Adrenal gland (tissue), 12 donors: Measurements from ENCODE around the gene DLG4. TPM values are rescaled to one million over a fixed set of nuclear protein-coding genes. Genes with fewer than 3 reads are reported as not detected.

ENCODE experiments used
- DNase-seq, 7 donors: peaks; one replicate each; pipeline ENCODE4 v3.0.0-alpha.2; 2019 to 2020
- H3K27ac ChIP-seq, 5 donors: fragments of 200-600 bp; sonication (generic) in 4 of 5; 1 replicate in 3 of 5; 2 replicates in 2 of 5; pipeline versions ENCODE4 v1.5.1 to v1.8.0; 2016 to 2020; ENCODE audit warnings: mild to moderate bottlenecking in 1 of 5
- H3K27me3 ChIP-seq: fragments of 200-600 bp; 2 replicates; pipeline ENCODE4 v1.8.0; 2021
- H3K36me3 ChIP-seq, 2 donors: fragments of 200-600 bp; replicated peaks in 1 of 2; 1 replicate in 1 of 2; 2 replicates in 1 of 2; pipeline versions ENCODE4 v1.5.1 to v1.8.0; 2018 to 2022
- H3K4me1 ChIP-seq, 2 donors: fragments of 200-600 bp; replicated peaks in 1 of 2; 1 replicate in 1 of 2; 2 replicates in 1 of 2; pipeline versions ENCODE4 v1.5.1 to v1.8.0; 2018 to 2021
- H3K4me3 ChIP-seq, 4 donors: fragments of 200-600 bp; sonication (generic) in 3 of 4; one replicate each; pipeline ENCODE4 v1.5.1; 2016 to 2018
- H3K9me3 ChIP-seq, 3 donors: fragments of 200-600 bp; sonication (generic) in 1 of 3; replicated peaks in 1 of 3; 1 replicate in 2 of 3; 2 replicates in 1 of 3; pipeline versions ENCODE4 v1.5.1 to v1.8.0; 2016 to 2021
- CTCF ChIP-seq, 6 experiments: fragments of 450-650 bp in 4 of 6; fragments of 200-600 bp in 2 of 6; sonication (generic) in 1 of 6; IDR thresholded peaks; 1 replicate in 5 of 6; 2 replicates in 1 of 6; pipeline versions ENCODE4 v1.5.1 to v1.8.0; 2016 to 2021; ENCODE audit warnings: antibody characterized with exemption in 6 of 6, mild to moderate bottlenecking in 2 of 6, moderate library complexity in 1 of 6
- POLR2A ChIP-seq, 2 donors: fragments of 450-650 bp; IDR thresholded peaks; one replicate each; pipeline ENCODE4 v1.6.1; 2017; ENCODE audit warnings: antibody characterized with exemption in 2 of 2, mild to moderate bottlenecking in 2 of 2, moderate library complexity in 1 of 2
- WGBS, 4 donors: extraction: QIAGEN DNeasy Blood & Tissue Kit in 2 of 4; methylation state at CpG; one replicate each; pipeline versions ENCODE4 v1.1.5 to v1.1.7; 2013 to 2017; 5-methylcytosine and 5-hydroxymethylcytosine counted together
- intact Hi-C, 2 donors: fragments of 100-400 bp; cut with DNase I; formaldehyde crosslinking; loops; one replicate each; pipeline versions ENCODE4 v1.14.1 to v1.15.0; 2022 to 2023
- polyA plus RNA-seq, 3 donors: library from polyadenylated mRNA; stranded (reverse); fragments of 200-250 nt in 2 of 3; fragments of 350-450 nt in 1 of 3; fragmentation: Illumina TruSeq in 1 of 3; extraction: RNeasy Lipid Tissue Mini Kit (QIAGEN cat#74804) in 1 of 3; gene quantifications; one replicate each; pipeline ENCODE4 v1.2.3, GENCODE V29; 2013 to 2014
- total RNA-seq, 9 donors: library from RNA; depleted of rRNA in 4 of 9; stranded (reverse); fragments of >200 nt in 4 of 9; fragments of 120-200 nt in 1 of 9; fragmentation: NEBNext Ultra II Directional in 1 of 9; extraction: Animal tissue kit (Norgen Biotek cat#: 25700) in 1 of 9; gene quantifications; one replicate each; pipeline versions ENCODE4 v1.1.0 to v1.2.4, GENCODE V29; 2013 to 2023
- donor health status: healthy with polysubstance abuse.
- donor health status: Bipolar disorder and iron deficiency.
- donor health status: DM: yes; HTN: yes; CAD: no.
- donor health status: DM: no; HTN: no; CAD: no.
- donor health status: DM: no; HTN: no; CAD: no.
- donor health status: DM: yes; HTN: yes; CAD: no.

Gene DLG4
- total and polyA plus RNA-seq, 12 donors, result 14.1 to 172 (median 30.5) TPM

GRCh38 chr17:7215652-7216180 lies 3.9 kb downstream of the DLG4 start:
- Histone ChIP-seq H3K27me3 (no peaks in the 10 kb centered on the region), H3K9me3 (no peaks in the 10 kb centered on the region), H3K4me1 (peaks cover 31 to 53% of the 10 kb centered on the region in 2 donors), H3K27ac (peak overlapping the region in 4 of 5 donors; percentile 32 to 100 (median 62)), H3K4me3 (peak overlapping the region in 1 of 4 donors; percentile 65), H3K36me3 (no peaks in the 10 kb centered on the region)
- intact Hi-C loops, result no loop called here
- WGBS, 4 donors, result 13 to 15% (median 14%) methylated on average over 8 to 10 of the region's 10 CpGs
- TF ChIP-seq CTCF (IDR thresholded peaks at IDR 0.05) (no peak), POLR2A (IDR thresholded peaks at IDR 0.05) (no peak)
- peak in 2 of 7 donors; percentile 43 to 54 for DNase-seq

- WGBS, 4 donors, result 20 to 28% (median 22%) methylated on average over 6 to 9 of the region's 9 CpGs
- intact Hi-C loops, result no loop called here
- no peaks in the 10 kb centered on the region for H3K36me3 ChIP-seq
- TF ChIP-seq POLR2A (IDR thresholded peaks at IDR 0.05), result no peak
- no peak for TF ChIP-seq CTCF (IDR thresholded peaks at IDR 0.05)
- DNase-seq, result no peak
- H3K27me3 ChIP-seq, result no peaks in the 10 kb centered on the region
- no peaks in the 10 kb centered on the region for H3K9me3 ChIP-seq
- H3K27ac ChIP-seq, result peak overlapping the region in 4 of 5 donors; percentile 32 to 100 (median 58)
- peak overlapping the region in 1 of 4 donors; percentile 59 for H3K4me3 ChIP-seq
- H3K4me1 ChIP-seq, result peaks cover 28 to 50% of the 10 kb centered on the region in 2 donors
These were observed 4.4 kb downstream of the DLG4 start for GRCh38 chr17:7215136-7215638.

DNA sequence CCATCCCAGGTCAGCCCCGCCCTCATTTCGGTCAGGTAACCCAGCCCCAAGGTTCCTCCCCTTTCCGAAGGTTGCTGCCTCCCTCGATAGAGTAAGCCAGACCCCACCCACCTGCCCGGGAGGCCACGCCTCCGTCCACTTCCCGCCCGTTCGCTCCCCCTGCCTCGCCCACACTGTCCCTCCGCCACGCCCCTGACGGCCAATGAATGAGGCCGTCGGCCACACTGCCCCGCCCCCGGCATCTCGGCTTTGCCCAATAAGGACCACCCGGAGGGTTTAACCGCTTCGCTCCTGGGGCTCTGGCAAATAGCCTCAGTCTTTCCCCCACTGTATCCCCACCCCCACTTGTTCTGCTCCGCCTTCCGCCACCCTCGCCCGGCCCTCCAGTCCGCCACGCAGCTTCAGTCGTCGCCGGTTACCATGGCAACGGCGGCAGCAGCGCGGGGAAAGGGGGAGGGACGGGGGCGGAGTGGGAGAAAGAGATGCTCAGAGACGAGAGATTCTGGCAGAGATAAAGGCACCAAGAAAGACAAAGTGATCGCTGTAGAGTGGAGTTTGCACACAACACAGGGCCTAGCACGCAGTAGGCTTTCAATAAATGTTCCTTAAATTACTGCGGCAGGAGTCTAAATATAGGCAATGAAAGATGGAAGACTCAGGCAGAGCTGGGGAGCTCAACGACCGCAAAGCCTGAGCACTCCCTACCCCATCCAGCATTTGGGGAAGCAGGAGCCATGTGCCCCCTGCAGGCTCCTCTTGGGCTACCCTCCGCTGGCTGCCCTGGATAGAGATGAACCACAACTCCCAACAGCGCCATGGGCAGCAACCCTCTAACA lies 5.1 kb downstream of the DLG4 start:
- peak overlapping the region in 2 of 4 donors; percentile 14 to 59 for H3K4me3 ChIP-seq
- H3K9me3 ChIP-seq, result no peaks in the 10 kb centered on the region
- intact Hi-C loops, result no loop called here
- H3K4me1 ChIP-seq, result peaks cover 28 to 55% of the 10 kb centered on the region in 2 donors
- 1% methylated on average over 32 to 45 of the region's 45 CpGs for WGBS, 4 donors
- DNase-seq, result peak; percentile 97 to 99 (median 99)
- TF ChIP-seq POLR2A (IDR thresholded peaks at IDR 0.05), result no peak
- TF ChIP-seq CTCF (IDR thresholded peaks at IDR 0.05), result peak in 5 of 6 experiments; percentile 22 to 52 (median 40)
- H3K27me3 ChIP-seq, result no peaks in the 10 kb centered on the region
- no peaks in the 10 kb centered on the region for H3K36me3 ChIP-seq
- H3K27ac ChIP-seq, result peak overlapping the region in 3 of 5 donors; percentile 11 to 82 (median 63)

- intact Hi-C loops, result no loop called here
- Histone ChIP-seq H3K27ac (peak overlapping the region in 2 of 5 donors; percentile 63 to 82), H3K9me3 (no peaks in the 10 kb centered on the region), H3K4me3 (peak overlapping the region in 2 of 4 donors; percentile 14 to 59), H3K27me3 (no peaks in the 10 kb centered on the region), H3K36me3 (no peaks in the 10 kb centered on the region), H3K4me1 (peaks cover 28 to 49% of the 10 kb centered on the region in 2 donors)
- 4 to 7% (median 5%) methylated on average over 15 of the region's 15 CpGs for WGBS, 4 donors
- TF ChIP-seq CTCF (IDR thresholded peaks at IDR 0.05), result peak in 5 of 6 experiments; percentile 30 to 45 (median 38)
- TF ChIP-seq POLR2A (IDR thresholded peaks at IDR 0.05), result no peak
- peak; percentile 75 to 94 (median 82) for DNase-seq
These were observed 5.7 kb downstream of the DLG4 start for GRCh38 chr17:7213895-7214299.
